Thoracic aorta (tissue), 2 donors: ENCODE results near the gene GGTLC2. TPM values are rescaled to one million over a fixed set of nuclear protein-coding genes. Genes with fewer than 3 reads are reported as not detected.
"Not testable (repeated sequence)": the region's sequence is repeated elsewhere in the genome, so short reads cannot be mapped to it uniquely, and the experiment has no call there.

ENCODE experiments used
- ATAC-seq: fragments of 150-250 bp; one replicate; pipeline ENCODE4 v1.8.0; 2017; ENCODE audit warnings: low read depth; ENCODE audit not compliant: insufficient number of reproducible peaks, low FRiP score
- DNase-seq: peaks from one replicate; pipeline ENCODE4 v3.0.0-alpha.2; 2020; ENCODE audit warnings: low spot score
- H3K27ac ChIP-seq, 2 donors: fragments of 200-600 bp; sonication (generic); 1 replicate in 1 of 2; 2 replicates in 1 of 2; pipeline ENCODE4 v1.5.1; 2016; ENCODE audit warnings: mild to moderate bottlenecking in 2 of 2, moderate library complexity in 2 of 2
- H3K27me3 ChIP-seq: fragments of 200-600 bp; sonication (generic); replicated peaks from 2 replicates; pipeline ENCODE4 v1.6.0; 2016; ENCODE audit warnings: mild to moderate bottlenecking; ENCODE audit not compliant: insufficient read depth
- H3K36me3 ChIP-seq: fragments of 200-600 bp; sonication (generic); one replicate; pipeline ENCODE4 v1.5.1; 2016
- H3K4me1 ChIP-seq, 2 donors: fragments of 200-600 bp; sonication (generic); 1 replicate in 1 of 2; 2 replicates in 1 of 2; pipeline versions ENCODE4 v1.5.1 to v1.6.0; 2016; ENCODE audit warnings: low read depth in 2 of 2, mild to moderate bottlenecking in 1 of 2; ENCODE audit not compliant: control insufficient read depth in 1 of 2
- H3K4me3 ChIP-seq: fragments of 200-600 bp; sonication (generic); 2 replicates; pipeline ENCODE4 v1.5.1; 2016; ENCODE audit warnings: mild to moderate bottlenecking
- H3K9me3 ChIP-seq: fragments of 200-600 bp; sonication (generic); 2 replicates; pipeline ENCODE4 v1.5.1; 2016
- total RNA-seq, 2 donors: library from RNA; depleted of rRNA; stranded (reverse); fragments of >200 nt; gene quantifications; one replicate each; pipeline versions ENCODE4 v1.1.0 to v1.2.3, GENCODE V29; 2016
- TF ChIP-seq, protein P1 (sequence below): fragments of 200-600 bp; sonication (generic); IDR thresholded peaks from one replicate; pipeline ENCODE4 v1.5.1; 2019; ENCODE audit warnings: antibody characterized with exemption

Gene GGTLC2
- total RNA-seq, 2 donors from 2014 or later, result not detected

DNA sequence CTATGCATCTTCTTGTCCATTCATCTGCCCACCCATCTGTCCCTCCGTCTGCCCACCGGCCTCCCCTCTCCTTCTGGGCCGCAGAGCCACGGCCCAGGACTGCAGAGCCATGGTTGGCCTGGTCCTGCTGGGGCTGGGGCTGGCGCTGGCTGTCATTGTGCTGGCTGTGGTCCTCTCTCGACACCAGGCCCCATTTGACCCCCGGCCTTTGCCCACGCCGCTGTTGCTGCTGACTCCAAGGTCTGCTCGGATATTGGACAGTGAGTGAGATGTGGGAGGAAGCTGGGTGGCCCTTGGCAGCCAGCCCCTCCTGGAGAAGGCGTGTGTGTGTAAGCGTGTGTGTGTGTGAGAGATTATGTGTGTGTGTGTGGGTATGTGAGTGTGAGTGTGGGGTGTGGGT is 7.7 kb downstream of the GGTLC2 start:
- H3K4me1 ChIP-seq, ATAC-seq, H3K36me3 ChIP-seq, DNase-seq, H3K4me3 ChIP-seq, H3K27ac ChIP-seq, H3K9me3 ChIP-seq, H3K27me3 ChIP-seq: not testable (repeated sequence)

DNA sequence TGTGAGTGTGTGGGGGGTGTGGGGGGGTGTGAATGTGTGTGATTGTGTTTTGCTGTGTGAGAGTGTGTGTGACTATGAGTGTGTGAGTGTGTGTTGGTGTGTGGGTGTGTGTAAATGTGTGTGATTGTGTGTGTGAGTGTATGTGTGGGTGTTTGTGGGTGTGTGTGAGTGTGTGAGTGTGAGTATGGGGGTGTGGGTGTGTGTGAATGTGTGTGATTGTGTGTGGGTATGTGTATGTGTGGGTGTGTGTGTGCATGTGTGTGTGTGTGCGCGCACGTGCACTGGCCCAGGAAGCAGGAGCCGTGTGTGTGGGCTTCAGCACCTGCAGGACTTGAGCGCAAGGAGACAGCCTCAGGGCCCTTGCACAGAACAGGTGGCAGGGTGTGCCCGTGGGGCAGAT is 8.2 kb downstream of the GGTLC2 start:
- H3K36me3 ChIP-seq, H3K27me3 ChIP-seq, H3K9me3 ChIP-seq, H3K27ac ChIP-seq, H3K4me1 ChIP-seq, H3K4me3 ChIP-seq, DNase-seq, ATAC-seq: not testable (repeated sequence)

GRCh38 chr22:22653677-22654381 is 9.4 kb downstream of the GGTLC2 start:
- not testable (repeated sequence) for H3K4me3 ChIP-seq, H3K27ac ChIP-seq, DNase-seq, H3K4me1 ChIP-seq, H3K9me3 ChIP-seq, H3K36me3 ChIP-seq, ATAC-seq, H3K27me3 ChIP-seq

- TF ChIP-seq, protein P1, sequence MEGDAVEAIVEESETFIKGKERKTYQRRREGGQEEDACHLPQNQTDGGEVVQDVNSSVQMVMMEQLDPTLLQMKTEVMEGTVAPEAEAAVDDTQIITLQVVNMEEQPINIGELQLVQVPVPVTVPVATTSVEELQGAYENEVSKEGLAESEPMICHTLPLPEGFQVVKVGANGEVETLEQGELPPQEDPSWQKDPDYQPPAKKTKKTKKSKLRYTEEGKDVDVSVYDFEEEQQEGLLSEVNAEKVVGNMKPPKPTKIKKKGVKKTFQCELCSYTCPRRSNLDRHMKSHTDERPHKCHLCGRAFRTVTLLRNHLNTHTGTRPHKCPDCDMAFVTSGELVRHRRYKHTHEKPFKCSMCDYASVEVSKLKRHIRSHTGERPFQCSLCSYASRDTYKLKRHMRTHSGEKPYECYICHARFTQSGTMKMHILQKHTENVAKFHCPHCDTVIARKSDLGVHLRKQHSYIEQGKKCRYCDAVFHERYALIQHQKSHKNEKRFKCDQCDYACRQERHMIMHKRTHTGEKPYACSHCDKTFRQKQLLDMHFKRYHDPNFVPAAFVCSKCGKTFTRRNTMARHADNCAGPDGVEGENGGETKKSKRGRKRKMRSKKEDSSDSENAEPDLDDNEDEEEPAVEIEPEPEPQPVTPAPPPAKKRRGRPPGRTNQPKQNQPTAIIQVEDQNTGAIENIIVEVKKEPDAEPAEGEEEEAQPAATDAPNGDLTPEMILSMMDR, result no peak
- Histone ChIP-seq H3K4me1 (no peaks in the 10 kb centered on the region), H3K27ac (no peak overlapping the region), H3K36me3 (no peaks in the 10 kb centered on the region), H3K9me3 (no peaks in the 10 kb centered on the region), H3K27me3 (no peaks in the 10 kb centered on the region), H3K4me3 (no peak overlapping the region)
- ATAC-seq (no peak), DNase-seq (no peak)
Observed at GRCh38 chr22:22655452-22656290, 11.3 kb downstream of the GGTLC2 start.

DNA sequence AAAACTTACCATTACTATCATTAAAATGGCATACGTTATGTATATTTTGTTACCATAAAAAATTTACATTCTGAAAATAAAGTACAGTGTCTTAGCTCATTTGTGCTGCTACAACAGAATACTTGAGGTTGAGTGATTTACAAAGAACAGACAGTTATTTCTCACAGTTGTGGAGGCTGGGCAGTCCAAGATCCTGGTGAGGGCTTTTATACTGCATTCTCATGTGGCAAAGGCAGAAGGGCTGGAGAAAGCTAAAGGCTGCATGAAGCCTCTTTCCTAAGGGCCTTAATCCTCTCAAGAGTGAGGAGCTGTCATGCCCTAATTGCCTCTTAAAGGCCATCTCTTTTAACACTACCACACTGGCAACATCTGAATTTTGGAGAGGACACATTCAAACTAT is 13.3 kb downstream of the GGTLC2 start:
- H3K36me3 ChIP-seq, result no peaks in the 10 kb centered on the region
- no peak overlapping the region for H3K27ac ChIP-seq
- no peaks in the 10 kb centered on the region for H3K4me1 ChIP-seq
- TF ChIP-seq, protein P1, result no peak
- H3K4me3 ChIP-seq, result no peak overlapping the region
- DNase-seq, result no peak
- ATAC-seq, result no peak
- H3K9me3 ChIP-seq, result no peaks in the 10 kb centered on the region
- no peaks in the 10 kb centered on the region for H3K27me3 ChIP-seq

- no peak overlapping the region for H3K27ac ChIP-seq
- H3K4me3 ChIP-seq, result no peak overlapping the region
- TF ChIP-seq, protein P1, result no peak
- no peak for DNase-seq
- H3K36me3 ChIP-seq, result no peaks in the 10 kb centered on the region
- no peak for ATAC-seq
- no peaks in the 10 kb centered on the region for H3K4me1 ChIP-seq
- H3K27me3 ChIP-seq, result no peaks in the 10 kb centered on the region
- H3K9me3 ChIP-seq, result no peaks in the 10 kb centered on the region
Observed at GRCh38 chr22:22661275-22661674, 16.9 kb downstream of the GGTLC2 start.
